Coronary artery (tissue), 2 donors: ENCODE results near the gene ACOXL.

Source experiments
- DNase-seq: peaks from one replicate; pipeline ENCODE4 v3.0.0-alpha.2; 2017; ENCODE audit warnings: low spot score
- H3K27ac ChIP-seq, 2 donors: fragments of 200-600 bp; sonication (generic); one replicate each; pipeline ENCODE4 v1.5.1; 2016 to 2019
- H3K4me3 ChIP-seq: fragments of 200-600 bp; sonication (generic); 2 replicates; pipeline ENCODE4 v1.5.1; 2016; ENCODE audit warnings: mild to moderate bottlenecking, moderate library complexity
- CTCF ChIP-seq: fragments of 200-600 bp; sonication (generic); IDR thresholded peaks from one replicate; pipeline ENCODE4 v1.5.1; 2019; ENCODE audit warnings: antibody characterized with exemption

The ACOXL gene

GRCh38 chr2:111015283-111015995, 283.1 kb downstream of the ACOXL start:
- H3K27ac ChIP-seq, result no peak overlapping the region
- H3K4me3 ChIP-seq, result no peak overlapping the region
- no peak for DNase-seq
- TF ChIP-seq CTCF, result no peak

- no peak for TF ChIP-seq CTCF
- no peak for DNase-seq
- H3K4me3 ChIP-seq, result no peak overlapping the region
- no peak overlapping the region for H3K27ac ChIP-seq
Measured at GRCh38 chr2:111017034-111017622, 284.8 kb downstream of the ACOXL start.

- Histone ChIP-seq H3K4me3 (no peak overlapping the region), H3K27ac (no peak overlapping the region)
- no peak for DNase-seq
- TF ChIP-seq CTCF, result no peak
Measured at GRCh38 chr2:111017909-111018308, 285.5 kb downstream of the ACOXL start.

- no peak for TF ChIP-seq CTCF
- H3K27ac ChIP-seq, result no peak overlapping the region
- H3K4me3 ChIP-seq, result no peak overlapping the region
- DNase-seq, result no peak
Measured at GRCh38 chr2:111019381-111019780, 287.0 kb downstream of the ACOXL start.

- DNase-seq, result no peak
- Histone ChIP-seq H3K27ac (no peak overlapping the region), H3K4me3 (no peak overlapping the region)
- TF ChIP-seq CTCF, result no peak
Measured at GRCh38 chr2:111022633-111023032, 290.3 kb downstream of the ACOXL start.

- no peak overlapping the region for H3K27ac ChIP-seq
- no peak overlapping the region for H3K4me3 ChIP-seq
- no peak for TF ChIP-seq CTCF
- DNase-seq, result no peak
Measured at GRCh38 chr2:111024496-111024895, 292.1 kb downstream of the ACOXL start.

GRCh38 chr2:111025288-111025687, 292.9 kb downstream of the ACOXL start:
- Histone ChIP-seq H3K27ac (no peak overlapping the region), H3K4me3 (no peak overlapping the region)
- DNase-seq, result no peak
- no peak for TF ChIP-seq CTCF
